Heart left ventricle (tissue), 13 donors: ENCODE data around the gene CAPN14.

Experiments used
- POLR2A ChIP-seq, 2 donors: fragments of 450-650 bp; IDR thresholded peaks; one replicate each; pipeline ENCODE4 v1.6.1; 2017; ENCODE audit warnings: antibody characterized with exemption in 2 of 2, mild to moderate bottlenecking in 2 of 2, moderate library complexity in 2 of 2
- TF ChIP-seq, protein P1 (sequence below), 12 donors: fragments of 200-600 bp; sonication (generic) in 4 of 12; IDR thresholded peaks; one replicate each; pipeline versions ENCODE4 v1.5.0 to v1.8.0; 2018 to 2022; ENCODE audit warnings: antibody characterized with exemption in 12 of 12, mild to moderate bottlenecking in 5 of 12
- donor health status: ischemic (EF 13 %, LVEDD 7.1; RV severe dilation, severe dysfunction).
- donor health status: DM: no; HTN: yes; CAD: no.
- donor health status: DM: no; HTN: no; CAD: no.
- donor health status: ischemic (EF 25% LVEDD 6.9; RV normal size, moderate dysfunction).
- donor health status: ischemic (EF 25% LVEDD 5.7; RV mildly dilated, moderate dysfunction).
- donor health status: ischemic (EF 35%, LVEDD 5.7; RV mildly dilated, moderate dysfunction).
- donor health status: nonischemic (EF 11% LVEDD 7.7; RV severe dilation, severe dysfunction).
- donor health status: DM: yes; HTN: yes; CAD: no.
- donor health status: PGD.
- donor health status: ischemic (EF 29% LVEDD 5.4; RV normal size, mild dysfunction).
- donor health status: nonischemic (EF 23%, LVEDD 6.1; RV moderate dilation, normal function).

DNA sequence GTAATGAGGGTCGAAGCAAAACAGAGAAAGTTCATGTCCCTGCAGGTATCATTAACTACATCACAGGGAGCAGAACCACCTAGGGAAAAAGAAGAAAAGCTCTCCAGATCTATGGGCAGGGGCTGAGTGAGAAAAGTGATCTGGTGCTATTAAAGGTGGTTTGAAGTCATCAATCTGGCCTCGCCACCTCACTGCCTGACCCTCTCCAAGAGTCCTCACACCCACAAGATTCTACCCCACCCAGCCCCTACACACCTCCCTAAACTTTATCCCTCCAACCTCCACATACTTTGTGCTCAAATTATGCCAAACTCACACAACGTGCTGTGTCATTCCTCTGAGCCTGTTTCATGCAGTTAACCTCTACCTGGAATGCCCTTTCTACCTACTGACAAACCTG, 81.3 kb downstream of the CAPN14 start:
- TF ChIP-seq, protein P1, sequence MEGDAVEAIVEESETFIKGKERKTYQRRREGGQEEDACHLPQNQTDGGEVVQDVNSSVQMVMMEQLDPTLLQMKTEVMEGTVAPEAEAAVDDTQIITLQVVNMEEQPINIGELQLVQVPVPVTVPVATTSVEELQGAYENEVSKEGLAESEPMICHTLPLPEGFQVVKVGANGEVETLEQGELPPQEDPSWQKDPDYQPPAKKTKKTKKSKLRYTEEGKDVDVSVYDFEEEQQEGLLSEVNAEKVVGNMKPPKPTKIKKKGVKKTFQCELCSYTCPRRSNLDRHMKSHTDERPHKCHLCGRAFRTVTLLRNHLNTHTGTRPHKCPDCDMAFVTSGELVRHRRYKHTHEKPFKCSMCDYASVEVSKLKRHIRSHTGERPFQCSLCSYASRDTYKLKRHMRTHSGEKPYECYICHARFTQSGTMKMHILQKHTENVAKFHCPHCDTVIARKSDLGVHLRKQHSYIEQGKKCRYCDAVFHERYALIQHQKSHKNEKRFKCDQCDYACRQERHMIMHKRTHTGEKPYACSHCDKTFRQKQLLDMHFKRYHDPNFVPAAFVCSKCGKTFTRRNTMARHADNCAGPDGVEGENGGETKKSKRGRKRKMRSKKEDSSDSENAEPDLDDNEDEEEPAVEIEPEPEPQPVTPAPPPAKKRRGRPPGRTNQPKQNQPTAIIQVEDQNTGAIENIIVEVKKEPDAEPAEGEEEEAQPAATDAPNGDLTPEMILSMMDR (IDR thresholded peaks at IDR 0.05): no peak
- no peak for TF ChIP-seq POLR2A (IDR thresholded peaks at IDR 0.05)
